Right atrium auricular region (tissue), 2 donors: Measurements from ENCODE around the gene NLRC3. TPM values are rescaled to one million over a fixed set of nuclear protein-coding genes. Genes with fewer than 3 reads are reported as not detected.

Source experiments
- DNase-seq: peaks from one replicate; pipeline ENCODE4 v3.0.0-alpha.2; 2019; ENCODE audit warnings: low spot score
- H3K27ac ChIP-seq, 2 donors: fragments of 200-600 bp; sonication (generic); 1 replicate in 1 of 2; 2 replicates in 1 of 2; pipeline ENCODE4 v1.5.1; 2016 to 2019
- H3K27me3 ChIP-seq, 2 donors: fragments of 200-600 bp; sonication (generic); one replicate each; pipeline versions ENCODE4 v1.5.1 to v1.6.0; 2017 to 2019
- H3K36me3 ChIP-seq: fragments of 200-600 bp; sonication (generic); one replicate; pipeline ENCODE4 v1.5.1; 2016
- H3K4me1 ChIP-seq, 2 donors: fragments of 200-600 bp; sonication (generic); one replicate each; pipeline versions ENCODE4 v1.5.1 to v1.6.0; 2017 to 2019
- H3K4me3 ChIP-seq, 2 donors: fragments of 200-600 bp; sonication (generic); 1 replicate in 1 of 2; 2 replicates in 1 of 2; pipeline ENCODE4 v1.5.1; 2017 to 2019; ENCODE audit warnings: mild to moderate bottlenecking in 1 of 2, moderate library complexity in 1 of 2
- H3K9me3 ChIP-seq, 2 donors: fragments of 200-600 bp; sonication (generic); one replicate each; pipeline ENCODE4 v1.5.1; 2019
- total RNA-seq, 2 donors: library from RNA; depleted of rRNA; stranded (reverse); fragments of >200 nt; gene quantifications; one replicate each; pipeline ENCODE4 v1.1.0, GENCODE V29; 2016
- TF ChIP-seq, protein P1 (sequence below), 2 donors: fragments of 200-600 bp; sonication (generic); IDR thresholded peaks; one replicate each; pipeline ENCODE4 v1.5.1; 2019; ENCODE audit warnings: antibody characterized with exemption in 2 of 2

Gene NLRC3
- total RNA-seq, 2 donors from 2014 or later, result 0.85 to 1.1 TPM

DNA sequence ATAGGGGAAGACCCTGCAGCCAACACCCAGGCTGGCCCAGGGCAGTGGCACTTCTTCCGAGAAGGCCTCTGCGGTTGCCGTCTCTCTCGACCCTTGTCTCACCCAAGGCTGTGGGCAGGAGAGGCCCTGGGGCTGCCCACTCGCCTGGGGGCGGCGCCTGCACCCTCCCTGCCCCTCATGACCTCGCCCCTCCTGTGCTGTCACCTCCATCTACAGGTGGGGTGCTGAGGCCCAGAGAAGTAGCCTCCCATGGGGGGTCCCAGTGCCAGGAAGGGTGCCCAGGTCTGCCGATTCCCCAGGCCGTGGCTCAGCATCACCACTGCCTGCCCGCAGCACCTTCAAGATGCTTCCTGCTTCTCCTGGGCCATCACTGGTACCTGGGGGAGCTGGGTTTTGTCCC, 992 bp downstream of the NLRC3 start:
- peaks cover 0 to 9% of the 10 kb centered on the region in 2 donors for H3K4me1 ChIP-seq
- no peaks in the 10 kb centered on the region for H3K27me3 ChIP-seq
- H3K36me3 ChIP-seq, result no peaks in the 10 kb centered on the region
- no peaks in the 10 kb centered on the region for H3K9me3 ChIP-seq
- DNase-seq, result no peak
- no peak overlapping the region for H3K4me3 ChIP-seq
- H3K27ac ChIP-seq, result no peak overlapping the region
- TF ChIP-seq, protein P1, sequence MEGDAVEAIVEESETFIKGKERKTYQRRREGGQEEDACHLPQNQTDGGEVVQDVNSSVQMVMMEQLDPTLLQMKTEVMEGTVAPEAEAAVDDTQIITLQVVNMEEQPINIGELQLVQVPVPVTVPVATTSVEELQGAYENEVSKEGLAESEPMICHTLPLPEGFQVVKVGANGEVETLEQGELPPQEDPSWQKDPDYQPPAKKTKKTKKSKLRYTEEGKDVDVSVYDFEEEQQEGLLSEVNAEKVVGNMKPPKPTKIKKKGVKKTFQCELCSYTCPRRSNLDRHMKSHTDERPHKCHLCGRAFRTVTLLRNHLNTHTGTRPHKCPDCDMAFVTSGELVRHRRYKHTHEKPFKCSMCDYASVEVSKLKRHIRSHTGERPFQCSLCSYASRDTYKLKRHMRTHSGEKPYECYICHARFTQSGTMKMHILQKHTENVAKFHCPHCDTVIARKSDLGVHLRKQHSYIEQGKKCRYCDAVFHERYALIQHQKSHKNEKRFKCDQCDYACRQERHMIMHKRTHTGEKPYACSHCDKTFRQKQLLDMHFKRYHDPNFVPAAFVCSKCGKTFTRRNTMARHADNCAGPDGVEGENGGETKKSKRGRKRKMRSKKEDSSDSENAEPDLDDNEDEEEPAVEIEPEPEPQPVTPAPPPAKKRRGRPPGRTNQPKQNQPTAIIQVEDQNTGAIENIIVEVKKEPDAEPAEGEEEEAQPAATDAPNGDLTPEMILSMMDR (IDR thresholded peaks at IDR 0.05), result no peak

DNA sequence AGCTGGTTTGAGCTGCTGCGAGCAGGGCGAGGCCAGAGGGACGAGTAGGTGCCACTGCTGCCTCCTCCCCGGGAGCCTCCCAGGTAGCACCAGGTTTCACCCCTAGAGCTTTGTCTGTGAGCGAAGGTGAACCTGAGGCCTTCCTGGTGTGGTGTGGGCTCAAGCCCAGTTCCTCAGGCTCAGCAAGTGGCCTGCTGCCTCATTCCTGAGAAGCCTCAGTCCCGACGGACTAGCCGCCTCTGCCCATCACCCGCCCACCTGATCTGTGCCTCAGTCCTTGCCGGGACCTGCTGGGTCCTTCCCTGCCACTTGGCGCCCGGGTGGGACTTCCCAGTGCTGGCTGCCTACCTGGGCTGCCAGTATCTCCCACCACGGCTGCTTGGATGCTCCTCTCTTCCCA, 1.7 kb downstream of the NLRC3 start:
- no peak for DNase-seq
- Histone ChIP-seq H3K4me1 (peaks cover 0 to 9% of the 10 kb centered on the region in 2 donors), H3K9me3 (peaks cover 0 to 5% of the 10 kb centered on the region in 2 donors), H3K27me3 (no peaks in the 10 kb centered on the region), H3K27ac (no peak overlapping the region), H3K36me3 (no peaks in the 10 kb centered on the region), H3K4me3 (no peak overlapping the region)
- TF ChIP-seq, protein P1 (IDR thresholded peaks at IDR 0.05), result no peak

DNA sequence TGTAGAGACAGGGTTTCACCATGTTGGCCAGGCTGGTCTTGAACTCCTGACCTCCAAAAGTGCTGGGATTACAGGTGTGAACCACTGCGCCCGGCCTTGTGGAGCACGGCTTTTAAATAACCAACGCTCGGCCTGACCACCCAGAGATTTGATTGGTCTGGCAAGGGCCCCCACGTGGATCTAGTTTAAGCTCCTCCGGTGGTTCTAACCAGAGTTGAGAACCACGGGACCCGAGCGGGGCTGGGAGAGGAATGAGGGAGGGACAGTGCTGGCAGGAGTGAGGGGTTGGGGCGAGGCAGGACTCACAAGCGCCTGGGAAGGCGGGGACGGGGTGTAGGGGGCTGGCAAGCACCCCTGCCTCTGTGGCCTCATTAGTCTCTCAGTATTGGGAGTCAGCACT, 3.0 kb downstream of the NLRC3 start:
- Histone ChIP-seq H3K4me1 (peaks cover 0 to 8% of the 10 kb centered on the region in 2 donors), H3K27me3 (no peaks in the 10 kb centered on the region), H3K4me3 (no peak overlapping the region), H3K27ac (no peak overlapping the region), H3K9me3 (peaks cover 0 to 8% of the 10 kb centered on the region in 2 donors), H3K36me3 (no peaks in the 10 kb centered on the region)
- TF ChIP-seq, protein P1 (IDR thresholded peaks at IDR 0.05), result no peak
- DNase-seq, result no peak

DNA sequence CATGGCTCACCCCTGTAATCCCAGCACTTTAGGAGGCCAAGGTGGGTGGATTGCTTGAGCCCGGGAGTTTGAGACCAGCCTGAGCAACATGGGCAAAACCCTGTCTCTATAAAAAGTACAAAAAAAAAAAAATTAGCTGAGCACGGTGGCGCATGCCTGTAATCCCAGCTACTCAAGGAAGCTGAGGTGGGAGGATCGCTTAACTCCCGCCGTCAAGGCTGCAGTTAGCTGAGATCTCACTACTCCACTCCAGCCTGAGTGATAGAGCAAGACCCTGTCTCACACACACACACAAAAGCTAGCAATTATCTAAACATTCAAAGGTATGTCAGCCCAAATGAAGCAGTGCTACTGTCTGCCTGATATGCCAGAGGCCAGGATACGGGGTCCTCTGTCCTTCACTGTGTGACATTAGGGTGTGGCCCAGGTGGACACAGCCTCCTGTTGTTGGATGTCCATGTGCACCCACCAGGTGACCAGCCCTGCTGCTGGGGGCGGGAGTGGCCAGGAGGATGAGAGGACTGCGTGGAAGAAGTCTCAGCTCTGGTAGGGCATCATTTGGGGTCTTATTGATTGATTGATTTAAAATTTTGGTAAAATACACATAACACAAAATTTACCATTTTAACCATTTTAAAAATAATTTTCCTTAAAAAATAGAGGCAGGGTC, 3.9 kb downstream of the NLRC3 start:
- H3K9me3 ChIP-seq, result peaks cover 0 to 8% of the 10 kb centered on the region in 2 donors
- H3K4me3 ChIP-seq, result no peak overlapping the region
- TF ChIP-seq, protein P1 (IDR thresholded peaks at IDR 0.05), result no peak
- no peaks in the 10 kb centered on the region for H3K4me1 ChIP-seq
- no peaks in the 10 kb centered on the region for H3K36me3 ChIP-seq
- DNase-seq, result no peak
- H3K27me3 ChIP-seq, result no peaks in the 10 kb centered on the region
- no peak overlapping the region for H3K27ac ChIP-seq

DNA sequence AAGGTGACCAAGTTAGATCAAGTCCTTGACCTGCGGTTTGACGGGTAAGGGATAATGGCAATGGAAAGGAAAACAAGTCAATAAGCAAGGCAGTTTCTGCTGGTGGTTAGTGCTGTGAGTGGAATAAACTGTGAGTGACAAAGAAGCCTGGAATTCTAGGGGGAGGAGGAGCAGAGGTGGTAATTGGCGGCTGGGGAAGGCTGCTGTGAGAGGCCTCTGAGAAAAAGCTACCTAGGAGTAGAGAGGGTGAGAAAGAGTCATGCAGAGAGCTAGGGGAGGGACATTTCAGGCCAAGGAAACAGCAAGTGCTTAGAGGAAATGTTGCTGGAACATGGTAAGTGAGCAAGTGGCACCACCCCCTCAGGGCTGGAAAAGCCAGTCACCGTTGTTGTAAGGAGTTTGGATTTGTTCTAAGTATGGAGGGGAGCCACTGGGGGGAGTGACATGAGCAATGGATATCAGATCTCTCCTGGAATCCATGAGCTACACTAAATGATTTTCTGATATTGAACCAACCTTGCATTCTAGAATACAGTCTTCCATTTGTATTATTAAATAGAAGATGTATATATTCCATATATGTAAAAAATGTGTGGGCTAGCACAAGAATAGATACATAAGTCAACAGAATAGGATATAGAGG, 6.7 kb downstream of the NLRC3 start:
- no peak for DNase-seq
- Histone ChIP-seq H3K36me3 (no peaks in the 10 kb centered on the region), H3K9me3 (peaks cover 0 to 8% of the 10 kb centered on the region in 2 donors), H3K4me1 (no peaks in the 10 kb centered on the region), H3K4me3 (no peak overlapping the region), H3K27ac (no peak overlapping the region), H3K27me3 (no peaks in the 10 kb centered on the region)
- TF ChIP-seq, protein P1 (IDR thresholded peaks at IDR 0.05), result no peak
